Bronchial epithelial cell (primary cell): ENCODE measurements around the gene DNAAF8. TPM values are rescaled to one million over a fixed set of nuclear protein-coding genes. Genes with fewer than 3 reads are reported as not detected.
A peak's percentile ranks its signal among the peaks of the same experiment; 100 is the strongest.

ENCODE experiments used
- DNase-seq: peaks from one replicate; pipeline ENCODE4 v3.0.0-alpha.2; 2010; ENCODE audit warnings: low read depth
- FAIRE-seq: peaks from 2 replicates; lab custom pipeline; 2011; peaks lifted over from hg19 to GRCh38; lab: Jason Lieb, UNC
- H3K27me3 ChIP-seq: 2 replicates; pipeline ENCODE4 v1.5.1; 2011; ENCODE audit warnings: low read length; ENCODE audit not compliant: control insufficient read depth, insufficient read depth
- H3K36me3 ChIP-seq: 2 replicates; pipeline ENCODE4 v1.5.1; 2011; ENCODE audit warnings: low read length; ENCODE audit not compliant: control insufficient read depth, insufficient read depth
- H3K4me3 ChIP-seq: 2 replicates; pipeline ENCODE4 v1.5.1; 2011; ENCODE audit warnings: mild to moderate bottlenecking, low read depth, low read length, control low read depth
- total RNA-seq: library from RNA; depleted of rRNA; stranded (reverse); fragments of >200 nt; gene quantifications from 2 replicates; pipeline ENCODE4 v1.2.1, GENCODE V29; 2014
- TF ChIP-seq, protein P1 (sequence below): IDR thresholded peaks from 2 replicates; pipeline ENCODE4 v1.5.1; 2011; ENCODE audit warnings: mild to moderate bottlenecking, moderate library complexity, low read length, control low read depth, inconsistent platforms; ENCODE audit not compliant: insufficient read depth, severe bottlenecking

The DNAAF8 gene
- total RNA-seq, 1 donor from 2014 or later, result under 0.01 TPM

DNA sequence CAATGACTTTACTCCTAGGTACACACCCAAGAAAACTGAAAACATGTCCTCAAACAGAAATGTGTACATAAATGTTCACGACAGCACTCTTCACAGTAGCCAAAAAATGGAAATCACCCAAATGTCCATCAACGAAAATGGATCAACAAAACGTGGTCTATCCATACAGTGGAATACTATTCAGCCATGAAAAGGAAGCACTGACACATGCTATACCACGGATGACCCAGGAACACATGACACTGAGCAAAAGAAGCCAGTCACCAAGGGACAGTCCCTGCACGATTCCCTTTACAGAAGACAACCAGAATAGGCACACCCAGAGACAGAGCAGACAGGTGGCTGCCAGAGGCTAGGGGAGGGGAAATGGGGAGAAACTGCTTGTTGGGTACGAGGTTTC lies 21.4 kb downstream of the DNAAF8 start:
- no peak overlapping the region for H3K4me3 ChIP-seq
- FAIRE-seq, result no peak
- no peak for DNase-seq
- TF ChIP-seq, protein P1, sequence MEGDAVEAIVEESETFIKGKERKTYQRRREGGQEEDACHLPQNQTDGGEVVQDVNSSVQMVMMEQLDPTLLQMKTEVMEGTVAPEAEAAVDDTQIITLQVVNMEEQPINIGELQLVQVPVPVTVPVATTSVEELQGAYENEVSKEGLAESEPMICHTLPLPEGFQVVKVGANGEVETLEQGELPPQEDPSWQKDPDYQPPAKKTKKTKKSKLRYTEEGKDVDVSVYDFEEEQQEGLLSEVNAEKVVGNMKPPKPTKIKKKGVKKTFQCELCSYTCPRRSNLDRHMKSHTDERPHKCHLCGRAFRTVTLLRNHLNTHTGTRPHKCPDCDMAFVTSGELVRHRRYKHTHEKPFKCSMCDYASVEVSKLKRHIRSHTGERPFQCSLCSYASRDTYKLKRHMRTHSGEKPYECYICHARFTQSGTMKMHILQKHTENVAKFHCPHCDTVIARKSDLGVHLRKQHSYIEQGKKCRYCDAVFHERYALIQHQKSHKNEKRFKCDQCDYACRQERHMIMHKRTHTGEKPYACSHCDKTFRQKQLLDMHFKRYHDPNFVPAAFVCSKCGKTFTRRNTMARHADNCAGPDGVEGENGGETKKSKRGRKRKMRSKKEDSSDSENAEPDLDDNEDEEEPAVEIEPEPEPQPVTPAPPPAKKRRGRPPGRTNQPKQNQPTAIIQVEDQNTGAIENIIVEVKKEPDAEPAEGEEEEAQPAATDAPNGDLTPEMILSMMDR, result no peak
- peaks cover 28% of the 10 kb centered on the region for H3K36me3 ChIP-seq
- no peaks in the 10 kb centered on the region for H3K27me3 ChIP-seq

DNA sequence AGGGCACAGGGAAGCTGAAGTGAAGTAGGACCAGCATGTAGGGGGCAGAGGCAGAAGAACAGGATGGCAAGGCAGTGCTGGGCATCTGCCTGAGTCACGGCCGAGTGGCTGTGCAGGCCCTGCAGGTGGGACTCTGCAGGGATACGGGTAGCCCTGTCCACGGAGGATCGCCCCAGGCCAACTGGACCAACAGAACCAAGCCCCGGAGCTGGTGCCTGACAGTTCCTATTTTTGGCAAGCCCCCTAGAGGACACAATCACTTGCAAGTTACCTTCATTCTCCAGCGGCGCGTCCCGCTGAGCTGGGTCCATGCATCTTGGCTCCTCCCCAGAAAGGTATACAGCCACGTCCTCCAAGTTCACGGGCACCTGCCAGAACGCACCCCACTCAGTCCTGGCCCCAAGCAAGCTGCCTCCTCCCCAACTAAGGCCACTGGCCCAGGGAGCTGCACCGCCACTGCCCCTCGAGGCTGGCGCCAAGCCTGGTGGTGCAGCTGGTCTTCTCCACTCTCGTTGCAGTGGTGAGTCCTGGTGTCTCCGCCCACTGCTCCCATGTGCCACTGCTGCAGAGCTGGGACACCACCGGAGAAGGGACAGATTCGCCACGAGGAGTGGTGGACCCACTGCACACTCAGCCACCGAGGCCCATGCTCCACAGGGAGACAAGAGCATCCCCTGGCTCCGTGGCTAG lies 26.0 kb downstream of the DNAAF8 start:
- TF ChIP-seq, protein P1, result no peak
- FAIRE-seq (no peak), DNase-seq (no peak)
- Histone ChIP-seq H3K36me3 (peaks cover 26% of the 10 kb centered on the region), H3K27me3 (no peaks in the 10 kb centered on the region), H3K4me3 (no peak overlapping the region)

DNA sequence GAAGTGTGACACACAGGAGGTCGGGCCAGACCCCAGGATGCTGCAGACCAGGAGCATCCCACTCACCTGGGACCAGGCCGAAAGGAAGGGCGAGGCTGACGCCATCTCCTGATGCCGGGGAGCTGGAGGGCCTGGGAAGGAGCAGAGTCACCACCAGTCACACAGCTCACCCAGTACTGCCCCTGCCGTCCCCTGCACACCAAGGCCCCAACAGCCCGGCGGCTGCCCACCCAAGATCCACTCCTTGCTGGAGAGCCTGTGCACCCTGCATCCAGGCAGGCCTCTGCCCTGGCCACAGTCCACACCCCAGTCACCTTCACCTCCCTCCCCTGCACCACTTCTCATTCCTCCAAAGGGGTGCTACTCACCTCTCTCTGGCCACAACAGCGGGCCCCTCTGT lies 27.9 kb downstream of the DNAAF8 start:
- DNase-seq (no peak), FAIRE-seq (no peak)
- peaks cover 23% of the 10 kb centered on the region for H3K36me3 ChIP-seq
- TF ChIP-seq, protein P1, result no peak
- no peak overlapping the region for H3K4me3 ChIP-seq
- H3K27me3 ChIP-seq, result no peaks in the 10 kb centered on the region

DNA sequence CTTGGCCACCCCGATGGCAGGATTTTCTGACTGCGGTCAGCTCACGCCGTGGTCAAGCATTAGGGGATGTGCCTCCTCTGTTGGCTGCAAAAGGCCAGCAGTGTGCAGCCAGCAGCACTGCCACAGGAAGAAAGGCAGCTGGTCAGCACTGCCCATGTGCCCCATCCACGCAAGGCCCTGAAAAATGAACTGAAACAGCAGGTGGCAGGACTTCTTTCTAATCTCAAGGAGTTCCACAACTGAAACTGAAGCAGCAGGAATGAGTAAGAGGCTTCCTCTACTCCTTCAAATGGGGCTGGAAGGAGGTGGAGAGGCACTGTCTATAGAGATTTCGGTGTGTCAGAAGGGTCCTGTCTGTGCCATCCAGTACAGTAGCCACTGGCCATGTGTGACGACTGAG lies 29.5 kb downstream of the DNAAF8 start:
- TF ChIP-seq, protein P1, result no peak
- DNase-seq (no peak), FAIRE-seq (no peak)
- Histone ChIP-seq H3K4me3 (no peak overlapping the region), H3K36me3 (peaks cover 22% of the 10 kb centered on the region), H3K27me3 (no peaks in the 10 kb centered on the region)

DNA sequence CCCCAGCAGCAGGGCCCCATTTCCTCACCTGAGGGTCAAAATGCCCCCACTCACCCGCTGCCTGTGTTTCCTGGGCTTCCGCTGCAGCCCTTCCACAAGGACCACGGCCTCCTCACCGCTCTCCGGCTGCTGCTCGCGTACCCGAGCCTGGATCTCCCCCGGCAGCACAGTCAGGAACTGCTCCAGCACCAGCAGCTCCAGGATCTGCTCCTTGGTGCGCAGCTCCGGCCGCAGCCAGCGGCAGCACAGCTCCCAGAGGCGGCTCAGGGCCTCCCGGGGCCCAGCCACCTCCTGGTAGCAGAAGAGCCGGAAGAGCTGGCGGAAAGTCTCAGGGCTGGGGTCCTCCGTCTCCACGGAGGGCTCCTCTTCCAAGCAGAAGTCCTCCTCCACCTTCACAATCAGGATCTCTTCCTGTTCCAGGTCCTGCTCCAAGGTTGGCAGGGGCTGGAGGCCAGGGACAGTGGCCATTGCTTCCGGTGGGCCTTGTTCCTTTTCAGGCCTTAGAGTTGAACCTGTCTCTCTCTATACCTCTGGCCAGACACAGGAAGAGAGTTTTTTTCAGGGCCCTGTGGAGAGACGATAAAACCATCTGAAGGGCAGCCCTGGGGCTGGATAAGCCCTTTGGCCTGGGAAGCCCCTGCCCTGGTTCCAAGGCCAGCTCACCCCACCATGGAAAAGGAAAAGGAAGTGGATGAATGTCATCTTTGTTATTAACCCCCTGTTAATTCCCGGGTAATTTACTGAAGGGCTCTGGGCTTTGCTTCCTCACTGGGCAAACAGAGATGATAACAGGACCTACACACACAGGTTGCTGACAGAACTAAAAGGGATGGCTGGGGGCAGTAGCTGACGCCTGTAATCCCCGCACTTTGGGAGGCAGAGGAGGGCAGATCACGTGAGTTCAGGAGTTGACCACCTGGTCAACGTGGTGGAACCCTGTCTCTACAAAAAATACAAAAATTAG lies 31.5 kb downstream of the DNAAF8 start:
- no peak for FAIRE-seq

More for the DNA sequence above, 31.5 kb downstream of the DNAAF8 start:
- Histone ChIP-seq H3K36me3 (peaks cover 14% of the 10 kb centered on the region), H3K27me3 (no peaks in the 10 kb centered on the region), H3K4me3 (peak overlapping the region; percentile 97)
- TF ChIP-seq, protein P1, result no peak
- DNase-seq, result no peak
